Measurements from ENCODE around the gene CD248. TPM values are rescaled to one million over a fixed set of nuclear protein-coding genes. Genes with fewer than 3 reads are reported as not detected.

Gene CD248
- total RNA-seq, 1 donor from 2014 or later = 0.22 TPM

- H3K9me3 Mint-ChIP-seq = no peaks in the 10 kb centered on the region
- no peak overlapping the region for H3K4me3 Mint-ChIP-seq
- CTCF ChIA-PET = interaction anchor here (2.7 kb wide), 1 partner anchor 15 kb away, joined by 12 read pairs; no protein-coding TSS in a partner anchor
- DNase-seq (no peak), ATAC-seq (ENCODE audit: low read depth) (no peak)
- intact Hi-C loops (cut with micrococcal nuclease) = no loop called here
- no peaks in the 10 kb centered on the region for H3K36me3 Mint-ChIP-seq (ENCODE audit: low read depth)
- no peak overlapping the region for H3K27ac Mint-ChIP-seq
- no peak for TF ChIP-seq CTCF (IDR thresholded peaks at IDR 0.05)
- peaks cover 22% of the 10 kb centered on the region for H3K4me1 Mint-ChIP-seq
- POLR2A ChIA-PET = interaction anchor here (1.3 to 1.4 kb wide), 2 partner anchors 8 to 14 kb away, joined by 6 to 10 read pairs; no protein-coding TSS in a partner anchor
- no peaks in the 10 kb centered on the region for H3K27me3 Mint-ChIP-seq
Observed at GRCh38 chr11:66326261-66327111, 9.6 kb upstream of the CD248 start.

GRCh38 chr11:66325263-66325671, 8.4 kb upstream of the CD248 start:
- Mint-ChIP-seq H3K36me3 (ENCODE audit: low read depth) (no peaks in the 10 kb centered on the region), H3K27me3 (no peaks in the 10 kb centered on the region), H3K27ac (no peak overlapping the region), H3K9me3 (no peaks in the 10 kb centered on the region), H3K4me3 (no peak overlapping the region), H3K4me1 (peaks cover 22% of the 10 kb centered on the region)
- POLR2A ChIA-PET = interaction anchor here (1.9 kb wide), 1 partner anchor 13 kb away, joined by 12 read pairs; no protein-coding TSS in a partner anchor
- intact Hi-C loops (cut with micrococcal nuclease) = no loop called here
- DNase-seq (no peak), ATAC-seq (ENCODE audit: low read depth) (no peak)
- CTCF ChIA-PET = interaction anchor here (2.7 kb wide), 1 partner anchor 13 kb away, joined by 12 read pairs; no protein-coding TSS in a partner anchor
- no peak for TF ChIP-seq CTCF (IDR thresholded peaks at IDR 0.05)

GRCh38 chr11:66324664-66325063, 7.8 kb upstream of the CD248 start:
- Mint-ChIP-seq H3K4me3 (no peak overlapping the region), H3K36me3 (ENCODE audit: low read depth) (no peaks in the 10 kb centered on the region), H3K27me3 (no peaks in the 10 kb centered on the region), H3K27ac (no peak overlapping the region), H3K4me1 (peaks cover 25% of the 10 kb centered on the region), H3K9me3 (no peaks in the 10 kb centered on the region)
- intact Hi-C loops (cut with micrococcal nuclease) = no loop called here
- ChIA-PET POLR2A (interaction anchor here (1.9 kb wide), 1 partner anchor 12 kb away, joined by 12 read pairs; no protein-coding TSS in a partner anchor), CTCF (no interaction called here)
- ATAC-seq (ENCODE audit: low read depth) (no peak), DNase-seq (no peak)
- no peak for TF ChIP-seq CTCF (IDR thresholded peaks at IDR 0.05)

- Mint-ChIP-seq H3K9me3 (no peaks in the 10 kb centered on the region), H3K4me1 (peaks cover 28% of the 10 kb centered on the region), H3K27ac (no peak overlapping the region), H3K36me3 (ENCODE audit: low read depth) (no peaks in the 10 kb centered on the region), H3K27me3 (no peaks in the 10 kb centered on the region), H3K4me3 (no peak overlapping the region)
- CTCF ChIA-PET = no interaction called here
- POLR2A ChIA-PET = interaction anchor here (1.9 kb wide), 1 partner anchor 11 kb away, joined by 12 read pairs; no protein-coding TSS in a partner anchor
- DNase-seq (no peak), ATAC-seq (ENCODE audit: low read depth) (no peak)
- intact Hi-C loops (cut with micrococcal nuclease) = no loop called here
- TF ChIP-seq CTCF (IDR thresholded peaks at IDR 0.05) = no peak
Observed at GRCh38 chr11:66323684-66324083, 6.8 kb upstream of the CD248 start.

- no peak for TF ChIP-seq CTCF (IDR thresholded peaks at IDR 0.05)
- CTCF ChIA-PET = interaction anchor here (1.3 kb wide), 1 partner anchor 11 kb away, joined by 3 read pairs; no protein-coding TSS in a partner anchor
- DNase-seq = no peak
- POLR2A ChIA-PET = no interaction called here
- H3K4me3 Mint-ChIP-seq = no peak overlapping the region
- H3K4me1 Mint-ChIP-seq = peaks cover 29% of the 10 kb centered on the region
- H3K27ac Mint-ChIP-seq = no peak overlapping the region
- no peaks in the 10 kb centered on the region for H3K36me3 Mint-ChIP-seq (ENCODE audit: low read depth)
- intact Hi-C loops (cut with micrococcal nuclease) = no loop called here
- no peaks in the 10 kb centered on the region for H3K27me3 Mint-ChIP-seq
- H3K9me3 Mint-ChIP-seq = no peaks in the 10 kb centered on the region
- no peak for ATAC-seq (ENCODE audit: low read depth)
Observed at GRCh38 chr11:66322732-66323427, 6.0 kb upstream of the CD248 start.

Measured in activated B cell treated with CpG ODN at 0.5 μM for 24 hours (primary cell).